Measurements from ENCODE around the gene ARGLU1. TPM values are rescaled to one million over a fixed set of nuclear protein-coding genes. Genes with fewer than 3 reads are reported as not detected.

The ARGLU1 gene
- total RNA-seq, 4 donors from 2014 or later: 88.4 to 118 (median 106) TPM

GRCh38 chr13:106595625-106596024, 27.7 kb upstream of the ARGLU1 start:
- TF ChIP-seq CTCF (IDR thresholded peaks at IDR 0.05; ENCODE audit: low read depth): no peak

GRCh38 chr13:106594980-106595379, 27.0 kb upstream of the ARGLU1 start:
- TF ChIP-seq CTCF (IDR thresholded peaks at IDR 0.05; ENCODE audit: low read depth): no peak

- no peak for TF ChIP-seq CTCF (IDR thresholded peaks at IDR 0.05; ENCODE audit: low read depth)
These were observed 25.2 kb upstream of the ARGLU1 start for GRCh38 chr13:106593132-106593531.

GRCh38 chr13:106591299-106591698, 23.4 kb upstream of the ARGLU1 start:
- no peak for TF ChIP-seq CTCF (IDR thresholded peaks at IDR 0.05; ENCODE audit: low read depth)

GRCh38 chr13:106589716-106590115, 21.8 kb upstream of the ARGLU1 start:
- no peak for TF ChIP-seq CTCF (IDR thresholded peaks at IDR 0.05; ENCODE audit: low read depth)

GRCh38 chr13:106588367-106588766, 20.4 kb upstream of the ARGLU1 start:
- no peak for TF ChIP-seq CTCF (IDR thresholded peaks at IDR 0.05; ENCODE audit: low read depth)

- TF ChIP-seq CTCF (IDR thresholded peaks at IDR 0.05; ENCODE audit: low read depth): no peak
These were observed 19.9 kb upstream of the ARGLU1 start for GRCh38 chr13:106587787-106588186.
